Nephron (organoid): ENCODE results near the gene KIF25.

Source experiments
- H3K27ac Mint-ChIP-seq, 3 experiments: 2 replicates each; pipeline ENCODE4 v1.8.0; 2020; ENCODE audit warnings: mixed read lengths in 3 of 3, mild to moderate bottlenecking in 2 of 3, moderate library complexity in 1 of 3
- H3K27me3 Mint-ChIP-seq: 2 replicates; pipeline ENCODE4 v1.8.0; 2021; ENCODE audit warnings: low read depth, mild to moderate bottlenecking, moderate library complexity, mixed read lengths
- H3K36me3 Mint-ChIP-seq: 2 replicates; pipeline ENCODE4 v1.8.0; 2020; ENCODE audit warnings: low read depth, mixed read lengths
- H3K4me1 Mint-ChIP-seq: 2 replicates; pipeline ENCODE4 v1.8.0; 2020; ENCODE audit warnings: mixed read lengths
- H3K4me3 Mint-ChIP-seq, 3 experiments: 2 replicates each; pipeline ENCODE4 v1.8.0; 2020; ENCODE audit warnings: mild to moderate bottlenecking in 3 of 3, mixed read lengths in 3 of 3, moderate library complexity in 2 of 3
- H3K9me3 Mint-ChIP-seq: 2 replicates; pipeline ENCODE4 v1.8.0; 2020; ENCODE audit warnings: mixed read lengths
- TF ChIP-seq, protein P1 (sequence below), 3 experiments: fragments of 200-600 bp; sonication (generic); IDR thresholded peaks; one replicate each; pipeline ENCODE4 v1.5.0; 2021; ENCODE audit warnings: antibody characterized with exemption in 3 of 3; ENCODE audit not compliant: unreplicated experiment in 3 of 3

KIF25 gene

DNA sequence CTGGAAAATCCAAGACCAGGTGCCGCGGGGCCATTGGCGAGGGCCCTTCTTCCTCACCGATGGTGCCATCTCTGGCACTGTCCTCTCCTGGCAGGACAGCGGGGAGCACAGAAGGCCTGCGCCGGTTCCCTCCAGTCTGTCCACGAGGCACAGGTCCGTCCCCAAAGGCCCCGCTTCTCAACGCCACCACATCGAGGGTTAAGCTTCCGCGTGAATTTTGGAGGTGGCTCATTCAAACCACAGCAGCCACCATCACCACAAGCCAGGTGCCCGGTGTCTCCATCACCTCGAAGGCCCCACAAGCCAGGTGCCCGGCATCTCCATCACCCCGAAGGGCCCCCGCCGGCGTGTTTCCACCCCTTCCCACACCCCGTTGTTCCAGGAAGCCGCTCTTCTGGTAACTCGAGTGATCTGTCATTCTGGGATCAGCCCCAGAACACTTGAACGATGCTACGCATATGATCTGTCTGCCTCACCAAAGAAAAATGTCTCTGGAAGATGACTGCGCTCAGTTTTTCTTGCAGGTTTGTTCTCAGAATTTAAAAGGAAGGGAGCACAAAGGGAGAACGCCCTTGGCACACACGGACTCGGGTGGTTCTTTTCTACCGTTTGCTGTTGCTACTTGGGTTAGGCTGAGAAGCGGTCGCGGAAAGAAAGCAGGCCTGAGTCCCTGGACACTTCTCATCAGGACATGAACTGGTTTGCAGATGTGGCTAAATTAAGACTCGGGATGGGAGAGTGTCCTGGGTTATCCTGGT lies 9.9 kb upstream of the KIF25 start:
- TF ChIP-seq, protein P1, sequence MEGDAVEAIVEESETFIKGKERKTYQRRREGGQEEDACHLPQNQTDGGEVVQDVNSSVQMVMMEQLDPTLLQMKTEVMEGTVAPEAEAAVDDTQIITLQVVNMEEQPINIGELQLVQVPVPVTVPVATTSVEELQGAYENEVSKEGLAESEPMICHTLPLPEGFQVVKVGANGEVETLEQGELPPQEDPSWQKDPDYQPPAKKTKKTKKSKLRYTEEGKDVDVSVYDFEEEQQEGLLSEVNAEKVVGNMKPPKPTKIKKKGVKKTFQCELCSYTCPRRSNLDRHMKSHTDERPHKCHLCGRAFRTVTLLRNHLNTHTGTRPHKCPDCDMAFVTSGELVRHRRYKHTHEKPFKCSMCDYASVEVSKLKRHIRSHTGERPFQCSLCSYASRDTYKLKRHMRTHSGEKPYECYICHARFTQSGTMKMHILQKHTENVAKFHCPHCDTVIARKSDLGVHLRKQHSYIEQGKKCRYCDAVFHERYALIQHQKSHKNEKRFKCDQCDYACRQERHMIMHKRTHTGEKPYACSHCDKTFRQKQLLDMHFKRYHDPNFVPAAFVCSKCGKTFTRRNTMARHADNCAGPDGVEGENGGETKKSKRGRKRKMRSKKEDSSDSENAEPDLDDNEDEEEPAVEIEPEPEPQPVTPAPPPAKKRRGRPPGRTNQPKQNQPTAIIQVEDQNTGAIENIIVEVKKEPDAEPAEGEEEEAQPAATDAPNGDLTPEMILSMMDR (IDR thresholded peaks at IDR 0.05; ENCODE audit: unreplicated experiment in 3 of 3) = no peak
- Mint-ChIP-seq H3K9me3 (peaks cover 15% of the 10 kb centered on the region), H3K4me1 (no peaks in the 10 kb centered on the region), H3K27me3 (peaks cover 5% of the 10 kb centered on the region), H3K27ac (no peak overlapping the region), H3K36me3 (peaks cover 6% of the 10 kb centered on the region), H3K4me3 (no peak overlapping the region)

- peaks cover 5% of the 10 kb centered on the region for H3K27me3 Mint-ChIP-seq
- peaks cover 6% of the 10 kb centered on the region for H3K36me3 Mint-ChIP-seq
- no peak overlapping the region for H3K27ac Mint-ChIP-seq
- peaks cover 15% of the 10 kb centered on the region for H3K9me3 Mint-ChIP-seq
- H3K4me1 Mint-ChIP-seq = no peaks in the 10 kb centered on the region
- TF ChIP-seq, protein P1 (IDR thresholded peaks at IDR 0.05; ENCODE audit: unreplicated experiment in 3 of 3) = no peak
- H3K4me3 Mint-ChIP-seq = no peak overlapping the region
These were observed 9.3 kb upstream of the KIF25 start for GRCh38 chr6:167988154-167988495.

GRCh38 chr6:167988945-167989841 lies 8.3 kb upstream of the KIF25 start:
- Mint-ChIP-seq H3K4me1 (no peaks in the 10 kb centered on the region), H3K4me3 (no peak overlapping the region), H3K36me3 (peaks cover 6% of the 10 kb centered on the region), H3K27ac (no peak overlapping the region), H3K27me3 (peaks cover 5% of the 10 kb centered on the region), H3K9me3 (peaks cover 10% of the 10 kb centered on the region)
- TF ChIP-seq, protein P1 (IDR thresholded peaks at IDR 0.05; ENCODE audit: unreplicated experiment in 3 of 3) = no peak

GRCh38 chr6:167990016-167990945 lies 7.2 kb upstream of the KIF25 start:
- H3K36me3 Mint-ChIP-seq = peaks cover 6% of the 10 kb centered on the region
- TF ChIP-seq, protein P1 (IDR thresholded peaks at IDR 0.05; ENCODE audit: unreplicated experiment in 3 of 3) = no peak
- peaks cover 5% of the 10 kb centered on the region for H3K27me3 Mint-ChIP-seq

GRCh38 chr6:167993169-167993568 lies 4.3 kb upstream of the KIF25 start:
- Mint-ChIP-seq H3K36me3 (peaks cover under 1% of the 10 kb centered on the region), H3K27me3 (no peaks in the 10 kb centered on the region), H3K4me3 (no peak overlapping the region), H3K27ac (no peak overlapping the region), H3K4me1 (peaks cover 7% of the 10 kb centered on the region), H3K9me3 (peaks cover 3% of the 10 kb centered on the region)
- TF ChIP-seq, protein P1 (IDR thresholded peaks at IDR 0.05; ENCODE audit: unreplicated experiment in 3 of 3) = no peak

More at GRCh38 chr6:167990016-167990945, 7.2 kb upstream of the KIF25 start:
- Mint-ChIP-seq H3K4me3 (no peak overlapping the region), H3K27ac (no peak overlapping the region), H3K4me1 (no peaks in the 10 kb centered on the region), H3K9me3 (peaks cover 3% of the 10 kb centered on the region)
